ENCODE results near the gene USP7.

Gene USP7

DNA sequence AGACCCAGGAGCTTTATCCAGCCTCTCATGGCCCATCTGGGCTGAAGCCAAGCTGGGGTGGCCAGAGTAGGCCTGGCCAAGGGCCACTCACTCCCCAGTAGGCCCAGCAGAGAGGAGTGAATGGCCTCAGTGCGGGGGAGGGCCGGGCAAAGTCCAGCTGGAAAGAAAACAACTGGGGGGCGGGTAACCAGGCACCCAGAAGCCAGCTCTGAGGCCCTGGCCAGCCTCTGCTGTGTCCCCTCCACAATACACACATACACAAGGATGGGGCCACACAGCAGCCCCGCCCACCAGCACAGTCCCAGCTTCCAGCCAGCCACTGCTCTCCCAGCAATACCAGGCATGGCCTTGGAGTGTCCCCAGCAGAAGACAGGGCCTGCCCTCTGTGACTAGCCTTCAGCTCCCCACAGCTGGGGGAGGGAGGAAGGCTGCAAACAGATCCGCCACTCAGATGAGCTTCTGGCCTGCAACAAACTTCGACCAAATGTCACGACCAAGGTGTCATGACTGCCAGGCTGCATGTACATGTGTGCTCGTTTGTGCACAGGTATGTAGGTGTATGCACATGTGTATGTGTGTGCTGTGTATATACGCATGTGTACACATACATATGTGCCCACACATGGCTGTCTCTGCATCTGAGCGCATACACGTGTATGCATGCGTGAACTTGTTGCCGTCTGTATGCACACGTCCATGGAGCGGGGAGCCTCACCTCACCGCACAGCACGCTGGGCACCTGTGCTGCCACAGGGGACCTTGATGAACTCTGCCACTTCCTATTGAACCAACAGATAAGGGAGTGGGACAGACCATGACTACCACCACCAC lies 99.9 kb downstream of the USP7 start:
- Mint-ChIP-seq H3K27me3 (no peaks in the 10 kb centered on the region), H3K27ac (peak overlapping the region; percentile 76), H3K4me3 (no peak overlapping the region), H3K4me1 (peaks cover 35% of the 10 kb centered on the region), H3K36me3 (peaks cover 1% of the 10 kb centered on the region), H3K9me3 (no peaks in the 10 kb centered on the region)

DNA sequence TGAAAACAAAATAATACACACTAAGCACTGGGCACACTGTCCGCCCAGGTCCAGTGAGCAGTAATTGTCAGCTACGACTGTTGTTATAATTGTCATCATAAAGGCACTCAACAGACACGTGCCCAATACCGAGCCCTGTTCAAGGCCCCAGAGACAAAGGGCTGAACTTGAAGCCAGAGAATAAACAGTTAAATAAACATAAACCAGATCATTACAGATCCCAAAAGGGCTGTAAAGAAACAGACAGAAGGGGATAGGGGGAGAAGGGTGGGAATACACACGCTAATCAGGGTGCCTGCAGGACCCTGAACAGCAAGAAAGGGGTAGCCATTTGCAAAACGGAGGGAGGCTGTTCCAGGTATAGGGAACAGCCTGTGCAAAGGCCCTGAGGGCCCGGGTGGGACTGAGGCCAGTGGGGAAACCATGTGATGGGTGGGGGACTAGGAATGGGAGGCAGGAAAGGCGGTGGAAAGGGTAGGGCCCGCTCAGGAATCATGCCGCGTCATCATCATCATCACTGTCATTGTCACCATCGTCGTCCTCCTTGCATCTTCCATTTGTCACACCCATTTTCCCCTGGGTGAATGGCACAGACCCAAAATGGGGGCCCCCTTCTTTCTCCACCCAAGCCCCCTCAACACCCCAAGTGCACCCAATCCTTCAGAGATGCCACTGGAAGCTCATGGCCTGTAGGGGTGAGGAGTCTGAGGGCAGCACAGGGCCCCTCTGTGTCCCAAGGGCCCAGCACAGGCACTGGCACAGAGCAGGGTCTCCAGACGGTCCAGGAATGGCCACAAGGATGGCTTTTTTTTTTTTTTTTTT lies 101.2 kb downstream of the USP7 start:
- Mint-ChIP-seq H3K27ac (peak overlapping the region; percentile 71), H3K9me3 (no peaks in the 10 kb centered on the region), H3K4me3 (no peak overlapping the region), H3K27me3 (no peaks in the 10 kb centered on the region), H3K36me3 (peaks cover 4% of the 10 kb centered on the region), H3K4me1 (peaks cover 31% of the 10 kb centered on the region)

DNA sequence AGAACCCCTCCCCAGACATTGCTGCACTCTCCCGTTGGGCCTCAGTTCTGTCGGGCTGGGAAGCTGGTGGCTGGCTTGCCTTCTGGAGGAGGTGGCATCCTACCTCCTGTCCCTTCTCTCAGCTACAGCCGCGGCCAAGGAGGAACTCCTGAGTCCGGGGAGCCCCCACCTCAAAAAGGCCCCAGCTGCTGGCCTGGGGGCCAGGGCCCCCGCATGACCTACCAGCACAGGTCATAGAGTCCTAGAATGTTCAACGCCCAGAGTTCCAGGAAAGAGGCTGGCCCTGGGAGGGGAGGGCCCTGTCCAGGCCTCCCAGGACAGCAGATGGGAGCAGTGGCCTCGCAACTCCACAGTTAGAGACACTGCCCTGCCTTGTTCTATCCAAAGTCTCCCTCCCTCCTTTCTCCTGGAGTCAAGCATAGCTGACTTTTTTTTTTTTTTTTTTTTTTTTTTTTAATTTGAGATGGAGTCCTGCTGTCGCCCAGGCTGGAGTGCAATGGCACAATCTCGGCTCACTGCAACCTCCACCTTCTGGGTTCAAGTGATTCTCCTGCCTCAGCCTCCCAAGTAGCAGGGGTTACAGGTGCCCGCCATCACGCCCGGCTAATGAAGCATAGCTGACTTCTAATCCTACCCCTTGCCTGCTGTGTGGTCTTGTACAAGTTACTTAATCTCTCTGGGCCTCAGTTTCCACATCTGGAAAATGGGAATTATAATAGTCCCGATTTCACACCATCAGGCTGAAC lies 102.0 kb downstream of the USP7 start:
- peaks cover 25% of the 10 kb centered on the region for H3K4me1 Mint-ChIP-seq

DNA sequence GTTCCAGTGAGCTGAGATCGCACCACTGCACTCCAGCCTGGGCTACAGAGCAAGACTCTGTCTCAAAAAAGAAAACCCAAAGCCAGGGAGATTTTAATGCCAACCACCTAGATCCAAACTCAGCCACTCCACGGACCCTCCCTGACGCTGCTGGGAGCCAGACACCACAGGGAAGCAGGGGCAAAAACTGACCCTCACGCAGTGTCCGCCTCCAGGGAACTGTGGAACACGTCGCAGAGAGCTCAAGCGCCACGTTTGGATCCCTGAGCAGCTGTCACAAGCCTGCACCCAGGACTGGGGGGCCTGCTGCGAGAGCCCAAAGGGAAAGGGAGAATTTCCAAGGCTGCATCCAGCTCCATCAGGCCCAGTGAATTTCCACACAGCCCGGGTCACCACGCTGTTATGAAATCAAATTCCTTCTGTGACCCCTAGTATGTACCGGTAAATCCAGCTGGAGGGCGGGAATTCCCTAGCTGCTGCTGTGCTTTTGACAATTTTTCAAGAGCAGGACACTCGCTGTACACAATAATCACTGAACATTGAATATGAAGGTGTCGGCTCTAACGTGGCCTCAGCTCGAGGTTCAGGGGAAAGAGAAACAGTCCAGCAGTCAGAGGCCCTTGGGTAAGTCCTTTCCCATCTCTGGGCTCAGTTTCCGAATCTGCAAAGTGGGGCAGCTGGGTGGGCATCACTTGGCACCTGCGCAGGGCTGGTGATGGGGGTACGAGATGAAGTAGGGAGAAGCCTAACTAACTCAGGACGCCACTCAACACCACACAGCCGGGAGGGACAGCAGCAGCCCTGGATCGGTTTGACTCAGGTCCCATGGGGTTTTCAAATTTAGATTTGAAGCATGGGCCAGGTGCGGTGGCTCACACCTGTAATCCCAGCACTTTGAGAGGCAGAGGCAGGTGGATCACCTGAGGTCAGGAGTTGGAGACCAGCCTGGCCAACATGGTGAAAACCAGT lies 103.5 kb downstream of the USP7 start:
- H3K27ac Mint-ChIP-seq, result no peak overlapping the region

More for the DNA sequence above, 102.0 kb downstream of the USP7 start:
- no peaks in the 10 kb centered on the region for H3K27me3 Mint-ChIP-seq
- H3K36me3 Mint-ChIP-seq, result peaks cover 4% of the 10 kb centered on the region
- H3K9me3 Mint-ChIP-seq, result no peaks in the 10 kb centered on the region
- no peak overlapping the region for H3K4me3 Mint-ChIP-seq
- peak overlapping the region; percentile 71 for H3K27ac Mint-ChIP-seq

DNA sequence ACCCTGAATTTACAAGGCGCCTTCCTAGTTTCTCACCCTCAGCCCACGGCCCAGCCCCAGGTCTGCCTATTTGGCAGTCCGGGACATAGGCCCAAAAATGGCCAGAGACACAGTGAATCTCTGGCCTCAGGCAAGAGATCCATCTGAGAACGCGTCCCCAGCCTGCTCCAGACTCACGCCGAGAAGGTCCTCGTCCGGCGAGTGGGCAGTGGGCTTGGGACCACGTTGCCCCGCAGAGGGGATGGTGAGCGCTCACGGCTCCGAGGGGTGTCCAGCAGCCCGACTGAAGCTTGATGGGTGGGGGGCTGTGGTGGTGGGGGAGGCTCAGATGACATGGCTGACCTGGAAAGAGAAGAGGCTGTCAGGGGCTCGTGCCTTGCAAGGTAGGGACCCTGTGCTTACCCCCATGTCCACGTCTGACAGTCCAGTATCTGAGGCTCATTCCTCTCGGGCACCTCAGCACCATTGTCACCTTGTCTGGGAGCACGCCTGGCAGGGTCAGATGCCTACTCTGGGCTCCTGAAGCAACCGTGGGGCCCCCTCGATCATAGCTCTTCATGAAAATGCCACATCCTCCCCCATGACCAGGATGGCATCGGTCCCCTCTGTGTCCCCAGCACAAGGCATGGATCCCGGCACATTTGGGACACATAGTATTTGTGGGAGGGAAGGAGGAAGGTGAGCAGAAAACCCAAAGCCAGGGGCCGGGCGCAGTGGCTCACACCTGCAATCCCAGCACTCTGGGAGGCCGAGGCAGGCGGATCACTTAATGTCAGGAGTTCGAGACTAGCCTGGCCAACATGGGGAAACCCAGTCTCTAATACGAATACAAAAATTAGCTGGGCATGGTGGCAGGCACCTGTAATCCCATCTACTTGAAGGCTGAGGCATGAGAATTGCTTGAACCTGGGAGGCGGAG lies 104.5 kb downstream of the USP7 start:
- Mint-ChIP-seq H3K4me1 (peaks cover 14% of the 10 kb centered on the region), H3K4me3 (no peak overlapping the region), H3K9me3 (no peaks in the 10 kb centered on the region), H3K27ac (no peak overlapping the region), H3K27me3 (no peaks in the 10 kb centered on the region), H3K36me3 (peaks cover 4% of the 10 kb centered on the region)

More for the DNA sequence above, 103.5 kb downstream of the USP7 start:
- H3K4me1 Mint-ChIP-seq, result peaks cover 19% of the 10 kb centered on the region
- H3K36me3 Mint-ChIP-seq, result peaks cover 4% of the 10 kb centered on the region
- no peaks in the 10 kb centered on the region for H3K27me3 Mint-ChIP-seq
- no peak overlapping the region for H3K4me3 Mint-ChIP-seq
- H3K9me3 Mint-ChIP-seq, result no peaks in the 10 kb centered on the region

DNA sequence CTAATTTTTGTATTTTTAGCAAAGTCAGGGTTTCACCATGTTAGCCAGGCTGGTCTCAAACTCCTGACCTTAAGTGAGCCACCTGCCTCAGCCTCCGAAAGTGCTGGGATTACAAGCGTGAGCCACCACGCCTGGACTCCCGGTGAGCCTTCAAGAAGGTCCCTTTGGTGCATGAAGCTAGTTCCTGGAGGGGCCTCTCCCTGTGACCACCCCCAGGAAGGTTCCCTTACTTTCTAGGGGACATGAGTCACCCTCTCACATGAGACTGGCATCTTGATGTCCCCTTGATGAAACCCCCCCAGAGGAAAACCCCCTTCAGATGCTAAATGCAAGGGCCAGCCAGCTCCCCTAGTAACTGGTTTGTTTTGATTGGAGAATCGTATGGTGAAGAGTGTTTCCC lies 107.7 kb downstream of the USP7 start:
- Mint-ChIP-seq H3K4me3 (no peak overlapping the region), H3K27ac (no peak overlapping the region), H3K4me1 (peaks cover 15% of the 10 kb centered on the region), H3K9me3 (no peaks in the 10 kb centered on the region), H3K27me3 (no peaks in the 10 kb centered on the region), H3K36me3 (peaks cover 11% of the 10 kb centered on the region)

DNA sequence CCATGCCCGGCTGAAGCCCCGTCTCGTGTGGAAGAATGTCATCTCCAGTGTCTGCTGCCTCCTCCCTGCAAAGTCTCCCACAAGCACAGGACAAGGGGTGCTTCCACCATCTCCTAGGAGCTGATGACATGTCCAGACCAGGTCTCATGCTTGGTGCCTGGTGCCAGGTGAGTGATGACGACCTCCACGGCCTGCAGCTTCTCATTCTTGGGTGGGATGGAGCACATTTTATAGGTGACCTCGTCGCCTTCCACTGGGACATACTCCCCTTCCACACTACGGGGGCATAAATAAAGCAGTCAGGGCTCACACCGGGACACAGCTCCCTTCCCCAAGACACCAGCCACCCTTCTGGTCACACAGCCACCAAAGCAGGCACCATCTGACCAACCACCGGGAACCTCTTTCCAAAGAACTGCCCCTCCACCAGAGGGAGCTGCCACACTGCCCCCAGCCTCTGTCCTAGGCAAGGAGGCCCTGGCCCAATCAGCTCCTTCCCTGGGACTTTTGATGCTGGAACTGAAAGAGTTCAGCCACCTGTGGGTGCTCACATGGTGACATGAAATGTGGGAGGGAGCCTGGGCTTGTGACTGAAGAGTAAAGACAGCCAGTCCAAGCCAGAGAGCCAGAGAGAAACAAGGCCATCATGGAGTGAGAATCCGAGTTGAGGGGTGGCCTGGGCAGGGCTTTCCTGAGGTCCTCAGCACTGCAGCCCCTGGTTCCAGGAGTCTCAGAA lies 108.5 kb downstream of the USP7 start:
- Mint-ChIP-seq H3K9me3 (no peaks in the 10 kb centered on the region), H3K27ac (no peak overlapping the region), H3K36me3 (peaks cover 11% of the 10 kb centered on the region), H3K27me3 (no peaks in the 10 kb centered on the region), H3K4me3 (no peak overlapping the region), H3K4me1 (peaks cover 15% of the 10 kb centered on the region)

DNA sequence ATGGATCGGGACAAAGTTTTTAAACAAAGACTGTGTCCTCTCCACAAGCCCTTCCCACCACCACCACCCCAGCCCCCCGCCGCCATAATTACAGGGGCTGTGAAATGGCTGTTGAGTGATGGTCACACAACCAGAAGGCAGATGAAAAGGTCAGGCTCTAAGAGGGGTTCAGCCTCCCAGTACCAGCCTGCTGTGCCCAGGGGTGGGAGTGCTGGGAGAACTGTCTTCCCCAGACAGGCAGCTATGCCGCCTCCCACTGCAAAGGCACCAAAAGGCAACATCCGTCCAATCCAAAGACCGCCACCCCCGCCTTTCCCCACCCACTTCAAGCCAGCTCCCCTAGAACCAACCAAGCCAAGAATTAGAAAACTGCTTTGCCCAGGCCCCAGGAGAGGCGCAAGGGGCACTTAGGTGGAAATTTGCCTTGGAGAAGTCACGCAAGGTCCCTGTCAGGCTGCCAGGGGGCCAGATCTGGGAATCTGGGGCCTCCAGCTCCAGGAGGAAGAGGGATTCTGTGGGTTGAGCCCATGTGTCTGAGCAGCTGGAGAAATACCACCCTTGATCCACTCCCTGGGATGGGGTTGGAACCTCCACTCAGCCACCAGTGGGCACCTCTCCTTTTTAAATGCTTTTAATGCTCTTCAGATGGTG lies 109.3 kb downstream of the USP7 start:
- H3K27me3 Mint-ChIP-seq, result no peaks in the 10 kb centered on the region
- H3K9me3 Mint-ChIP-seq, result no peaks in the 10 kb centered on the region
- peaks cover 22% of the 10 kb centered on the region for H3K4me1 Mint-ChIP-seq
- H3K4me3 Mint-ChIP-seq, result no peak overlapping the region
- peaks cover 11% of the 10 kb centered on the region for H3K36me3 Mint-ChIP-seq
- no peak overlapping the region for H3K27ac Mint-ChIP-seq

DNA sequence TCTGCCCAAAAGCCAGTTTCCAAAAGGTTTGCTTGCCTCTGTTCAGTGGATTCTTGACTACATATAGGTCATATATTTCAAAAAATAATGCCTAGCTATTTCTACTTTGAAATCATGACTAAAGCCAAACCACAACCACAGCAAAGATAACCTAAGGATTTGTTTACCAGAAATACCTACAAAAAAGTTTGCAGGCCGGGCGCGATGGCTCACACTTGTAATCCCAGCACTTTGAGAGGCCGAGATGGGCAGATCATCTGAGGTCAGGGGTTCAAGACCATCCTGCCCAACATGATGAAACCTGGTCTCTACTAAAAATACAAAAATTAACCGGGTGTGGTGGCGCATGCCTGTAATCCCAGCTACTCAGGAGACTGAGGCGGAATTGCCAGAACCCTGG lies 110.1 kb downstream of the USP7 start:
- H3K36me3 Mint-ChIP-seq, result peaks cover 10% of the 10 kb centered on the region
- no peaks in the 10 kb centered on the region for H3K27me3 Mint-ChIP-seq
- no peaks in the 10 kb centered on the region for H3K9me3 Mint-ChIP-seq
- peak overlapping the region; percentile 72 for H3K27ac Mint-ChIP-seq
- no peak overlapping the region for H3K4me3 Mint-ChIP-seq
- H3K4me1 Mint-ChIP-seq, result peaks cover 22% of the 10 kb centered on the region

DNA sequence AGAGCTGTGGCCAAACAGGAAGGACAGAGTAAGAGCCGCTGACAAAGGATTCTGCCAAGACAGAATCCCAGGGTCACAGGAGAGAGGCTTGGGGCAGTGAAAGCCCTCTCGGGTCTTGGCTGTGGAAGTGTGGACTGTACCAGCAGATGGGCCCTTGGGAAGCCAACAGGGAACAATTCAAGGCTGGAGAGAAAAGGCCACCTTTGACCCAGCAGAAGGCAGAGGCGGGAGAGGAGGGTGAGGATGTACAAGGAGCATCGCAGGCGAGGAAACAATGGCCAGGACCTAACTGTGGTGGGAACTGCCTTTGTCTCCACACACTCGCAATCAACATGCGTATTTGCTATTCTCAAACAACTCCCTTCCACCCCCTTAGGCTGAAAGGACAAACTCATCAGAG lies 110.6 kb downstream of the USP7 start:
- Mint-ChIP-seq H3K4me1 (peaks cover 22% of the 10 kb centered on the region), H3K27ac (peak overlapping the region; percentile 72), H3K4me3 (no peak overlapping the region), H3K36me3 (peaks cover 10% of the 10 kb centered on the region), H3K27me3 (no peaks in the 10 kb centered on the region), H3K9me3 (no peaks in the 10 kb centered on the region)

DNA sequence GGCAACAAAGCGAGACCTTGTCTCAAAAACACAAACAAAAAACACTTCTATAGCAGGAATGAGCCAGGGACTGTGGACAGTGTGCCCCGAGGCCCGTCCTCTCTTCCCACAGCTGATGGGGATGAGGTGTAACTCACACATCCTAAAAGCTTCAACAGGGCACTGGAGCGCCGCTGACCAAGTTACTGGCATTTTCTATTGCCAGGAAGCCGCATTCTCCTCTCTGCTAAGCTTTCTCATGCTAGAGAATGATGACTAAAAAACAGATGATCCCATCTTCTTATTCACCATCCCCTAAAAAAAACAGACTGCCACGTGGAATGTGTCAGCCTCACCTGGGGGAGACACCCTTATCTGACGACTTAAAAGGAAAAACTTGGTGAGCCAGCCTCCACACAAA lies 111.2 kb downstream of the USP7 start:
- Mint-ChIP-seq H3K27ac (peak overlapping the region; percentile 68), H3K27me3 (no peaks in the 10 kb centered on the region), H3K4me1 (peaks cover 19% of the 10 kb centered on the region), H3K36me3 (peaks cover 10% of the 10 kb centered on the region), H3K9me3 (no peaks in the 10 kb centered on the region), H3K4me3 (no peak overlapping the region)

DNA sequence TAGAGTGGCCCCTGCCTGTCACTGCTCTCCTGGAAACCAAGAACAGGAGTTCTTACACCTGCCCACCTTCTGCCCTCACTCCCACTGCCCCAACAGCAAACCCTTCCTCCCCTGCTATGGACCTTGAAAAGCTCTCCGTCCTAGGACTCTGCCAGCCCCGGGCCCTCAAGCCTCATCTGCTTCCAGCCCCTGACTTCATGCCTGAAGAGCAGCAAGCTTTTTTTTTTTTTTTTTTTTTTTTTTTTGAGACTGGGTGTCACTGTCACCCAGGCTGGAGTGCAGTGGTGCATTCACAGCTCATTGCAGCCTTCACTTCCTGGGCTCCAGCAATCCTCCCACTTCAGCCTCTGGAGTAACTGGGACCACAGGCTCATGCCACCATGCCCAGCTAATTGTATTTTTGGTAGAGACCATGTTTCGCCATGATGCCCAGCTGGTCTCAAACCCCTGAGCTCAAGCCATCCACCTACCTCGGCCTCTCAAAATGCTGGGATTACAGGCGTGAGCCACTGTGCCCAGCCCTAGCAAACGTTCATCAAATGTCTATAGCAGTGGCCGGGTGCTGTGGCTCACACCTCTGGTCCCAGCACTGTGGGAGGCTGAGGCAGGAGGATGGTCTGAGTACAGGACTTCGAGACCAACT lies 111.8 kb downstream of the USP7 start:
- Mint-ChIP-seq H3K27ac (peak overlapping the region; percentile 62), H3K4me1 (peaks cover 19% of the 10 kb centered on the region), H3K4me3 (no peak overlapping the region), H3K9me3 (no peaks in the 10 kb centered on the region), H3K36me3 (peaks cover 10% of the 10 kb centered on the region), H3K27me3 (no peaks in the 10 kb centered on the region)
